IMR-90 (cell line): ENCODE data around the gene ZNF80. TPM values are rescaled to one million over a fixed set of nuclear protein-coding genes. Genes with fewer than 3 reads are reported as not detected.

Experiments used
- ATAC-seq: fragments of 200-7000 bp; cut with Tn5 transposase; 2 replicates; pipeline ENCODE4 v1.9.1; 2020; ENCODE audit warnings: low read depth, mild to moderate bottlenecking, moderate library complexity
- BruUV-seq: library from RNA; stranded (reverse); fragments of 400-500 nt; replicated peaks from 2 replicates; lab custom pipeline; 2021; lab: Mats Ljungman, UMichigan
- CTCF ChIA-PET: fragments of 300-600 bp; formaldehyde crosslinking; extraction: SDS; loops from one replicate; lab custom pipeline; 2021; ENCODE audit warnings: antibody characterized with exemption; lab: Yijun Ruan, JAX
- POLR2A ChIA-PET: fragments of 300-600 bp; sonication (Branson Sonifier 250); formaldehyde crosslinking; loops from one replicate; lab custom pipeline; 2022; ENCODE audit warnings: antibody characterized with exemption; ENCODE audit not compliant: unreplicated experiment; lab: Charles Lee
- DNase-seq: peaks from one replicate; pipeline ENCODE4 v3.0.0; 2013
- H2AFZ ChIP-seq: replicated peaks from 2 replicates; pipeline ENCODE3; 2013; ENCODE audit warnings: low read length, mild to moderate bottlenecking; ENCODE audit not compliant: poor library complexity
- H2AK5ac ChIP-seq: 2 replicates; pipeline ENCODE4 v1.6.1; 2013; ENCODE audit warnings: low read depth, low read length, inconsistent platforms
- H2AK9ac ChIP-seq: replicated peaks from 2 replicates; pipeline ENCODE3; 2013; ENCODE audit warnings: mild to moderate bottlenecking, low read depth, low read length, moderate library complexity; ENCODE audit not compliant: poor library complexity
- H2BK120ac ChIP-seq: 2 replicates; pipeline ENCODE4 v1.6.1; 2013; ENCODE audit warnings: low read depth, low read length, inconsistent platforms
- H2BK15ac ChIP-seq: 3 replicates; pipeline ENCODE4 v1.6.1; 2013; ENCODE audit warnings: low read depth, low read length, inconsistent platforms
- H2BK20ac ChIP-seq: 2 replicates; pipeline ENCODE4 v1.6.1; 2013; ENCODE audit warnings: low read depth, mild to moderate bottlenecking, inconsistent platforms, low read length, moderate library complexity
- H2BK5ac ChIP-seq: 2 replicates; pipeline ENCODE4 v1.6.1; 2013; ENCODE audit warnings: mild to moderate bottlenecking, low read depth, low read length, inconsistent platforms; ENCODE audit not compliant: poor library complexity, severe bottlenecking
- H3K14ac ChIP-seq: replicated peaks from 2 replicates; pipeline ENCODE4 v1.6.1; 2013; ENCODE audit warnings: low read depth, low read length, inconsistent platforms
- H3K18ac ChIP-seq: 2 replicates; pipeline ENCODE4 v1.6.1; 2013; ENCODE audit warnings: low read depth, low read length, control low read depth
- H3K23ac ChIP-seq: 2 replicates; pipeline ENCODE4 v1.6.1; 2013; ENCODE audit warnings: low read depth, low read length, inconsistent platforms
- H3K27ac ChIP-seq: 2 replicates; pipeline ENCODE4 v1.5.1; 2013; ENCODE audit warnings: mild to moderate bottlenecking, control low read depth, low read length; ENCODE audit not compliant: insufficient read depth
- H3K27me3 ChIP-seq: 2 replicates; pipeline ENCODE4 v1.6.1; 2013; ENCODE audit warnings: low read length; ENCODE audit not compliant: control insufficient read depth, insufficient read depth
- H3K36me3 ChIP-seq: 2 replicates; pipeline ENCODE4 v1.6.1; 2013; ENCODE audit warnings: low read length, mixed read lengths; ENCODE audit not compliant: control insufficient read depth, insufficient read depth
- H3K4ac ChIP-seq: 2 replicates; pipeline ENCODE4 v1.6.1; 2013; ENCODE audit warnings: low read depth, low read length, inconsistent platforms
- H3K4me1 ChIP-seq: 2 replicates; pipeline ENCODE4 v1.6.1; 2013; ENCODE audit warnings: low read length, mixed read lengths; ENCODE audit not compliant: control insufficient read depth, insufficient read depth
- H3K4me2 ChIP-seq: 2 replicates; pipeline ENCODE4 v1.6.1; 2013; ENCODE audit warnings: low read depth, mild to moderate bottlenecking, control low read depth, low read length, moderate library complexity
- H3K4me3 ChIP-seq: 2 replicates; pipeline ENCODE4 v1.5.1; 2013; ENCODE audit warnings: low read depth, mild to moderate bottlenecking, control low read depth, low read length, moderate library complexity; ENCODE audit not compliant: insufficient read depth
- H3K56ac ChIP-seq: 2 replicates; pipeline ENCODE4 v1.6.1; 2013; ENCODE audit warnings: low read length, inconsistent platforms; ENCODE audit not compliant: insufficient read depth; ENCODE audit errors: extremely low read depth
- H3K79me1 ChIP-seq, 2 experiments: 2 replicates each; pipeline ENCODE4 v1.6.1; 2013; ENCODE audit warnings: low read length in 2 of 2, inconsistent platforms in 1 of 2, low read depth in 1 of 2
- H3K9ac ChIP-seq: 2 replicates; pipeline ENCODE4 v1.6.1; 2013; ENCODE audit warnings: low read depth, low read length, control low read depth
- H3K9me1 ChIP-seq: 2 replicates; pipeline ENCODE4 v1.6.1; 2013; ENCODE audit warnings: low read length, inconsistent platforms; ENCODE audit not compliant: insufficient read depth
- H3K9me3 ChIP-seq: 2 replicates; pipeline ENCODE4 v1.6.1; 2013; ENCODE audit warnings: low read length; ENCODE audit not compliant: control insufficient read depth, insufficient read depth
- H4K20me1 ChIP-seq: 2 replicates; pipeline ENCODE4 v1.6.1; 2013; ENCODE audit warnings: low read length, inconsistent platforms; ENCODE audit not compliant: insufficient read depth
- H4K5ac ChIP-seq: 2 replicates; pipeline ENCODE4 v1.6.1; 2013; ENCODE audit warnings: mild to moderate bottlenecking, low read depth, low read length, control low read depth
- H4K8ac ChIP-seq, 2 experiments: 2 replicates each; pipeline ENCODE4 v1.6.1; 2013; ENCODE audit warnings: low read depth in 2 of 2, low read length in 2 of 2, control low read depth in 1 of 2, inconsistent platforms in 1 of 2
- H4K91ac ChIP-seq: 2 replicates; pipeline ENCODE4 v1.6.1; 2013; ENCODE audit warnings: low read depth, low read length, inconsistent platforms; ENCODE audit not compliant: insufficient read depth
- CEBPB ChIP-seq: IDR thresholded peaks from 2 replicates; pipeline ENCODE4 v1.6.1; 2012; ENCODE audit warnings: low read depth, low read length, improper control_type of control experiment
- CHD1 ChIP-seq: IDR thresholded peaks from 2 replicates; pipeline ENCODE4 v1.6.1; 2012; ENCODE audit warnings: low read depth, low read length, improper control_type of control experiment
- CTCF ChIP-seq: conservative IDR thresholded peaks from 2 replicates; pipeline ENCODE4 v1.5.1; 2012; ENCODE audit warnings: mild to moderate bottlenecking, low read depth, low read length, improper control_type of control experiment
- ELK1 ChIP-seq: fragments of 150-350 bp; IDR thresholded peaks from 2 replicates; pipeline ENCODE4 v1.6.1; 2016; ENCODE audit warnings: low read depth, mild to moderate bottlenecking, low read length, moderate library complexity, borderline replicate concordance
- RAD21 ChIP-seq: IDR thresholded peaks from 2 replicates; pipeline ENCODE4 v1.6.1; 2012; ENCODE audit warnings: low read length, improper control_type of control experiment
- SMC3 ChIP-seq: fragments of 150-350 bp; IDR thresholded peaks from 2 replicates; pipeline ENCODE4 v1.6.1; 2016; ENCODE audit warnings: low read depth, mild to moderate bottlenecking, antibody characterized with exemption, low read length, moderate library complexity
- dilution Hi-C: fragments of 300-500 bp; cut with HindIII; formaldehyde crosslinking; loops from one replicate; pipeline ENCODE4 v1.14.3; 2018; ENCODE audit warnings: low sequenced_read_pairs; ENCODE audit not compliant: unreplicated experiment
- in situ Hi-C: fragments of 300-500 bp; cut with MboI; formaldehyde crosslinking; loops from 3 replicates; pipeline ENCODE4 v1.14.3; 2019; ENCODE audit warnings: low sequenced_read_pairs, inconsistent platforms, mixed read lengths
- intact Hi-C: fragments of 100-400 bp; cut with micrococcal nuclease; formaldehyde crosslinking; loops from 2 replicates; pipeline ENCODE4 v1.10.0; 2022
- polyA plus RNA-seq, 3 experiments: library from polyadenylated mRNA; depleted of rRNA; stranded (reverse); fragments of >200 nt; gene quantifications; 2 replicates each; pipeline ENCODE4 v1.2.3, GENCODE V29; 2012; ENCODE audit warnings: low replicate concordance in 1 of 3
- total RNA-seq: library from RNA; depleted of rRNA; stranded (reverse); fragments of >200 nt; gene quantifications from 2 replicates; pipeline ENCODE4 v1.2.3, GENCODE V29; 2012

ZNF80 gene
- total and polyA plus RNA-seq, 2 of the 4 experiments (the other 2 are of a cell fraction) = not detected

GRCh38 chr3:114242947-114243346 lies 5.6 kb upstream of the ZNF80 start:
- H3K9me3 ChIP-seq = no peaks in the 10 kb centered on the region
- no peak overlapping the region for H3K4me3 ChIP-seq
- no peak overlapping the region for H2BK120ac ChIP-seq
- no peak overlapping the region for H3K27ac ChIP-seq
- H4K5ac ChIP-seq = no peak overlapping the region
- H3K14ac ChIP-seq = no peak overlapping the region
- H2AK9ac ChIP-seq = no peak overlapping the region
- ATAC-seq (no peak), DNase-seq (no peak)
- no peak overlapping the region for H3K23ac ChIP-seq
- H2AFZ ChIP-seq = no peak overlapping the region
- ChIA-PET CTCF (interaction anchor here (0.6 kb wide), 1 partner anchor 44 kb away, joined by 3 read pairs; no protein-coding TSS in a partner anchor), POLR2A (no interaction called here)
- no peak overlapping the region for H3K4me2 ChIP-seq
- no peaks in the 10 kb centered on the region for H3K9me1 ChIP-seq
- no peak overlapping the region for H3K9ac ChIP-seq
- TF ChIP-seq CEBPB (no peak), RAD21 (no peak), SMC3 (no peak), CTCF (no peak), ELK1 (no peak), CHD1 (no peak)
- H3K36me3 ChIP-seq = no peaks in the 10 kb centered on the region
- H2BK15ac ChIP-seq = no peak overlapping the region
- dilution Hi-C loops = no loop called here
- H3K18ac ChIP-seq = no peak overlapping the region
- H3K27me3 ChIP-seq = peaks cover 6% of the 10 kb centered on the region
- H4K8ac ChIP-seq = no peak overlapping the region
- H2BK5ac ChIP-seq = no peak overlapping the region
- H4K20me1 ChIP-seq = no peaks in the 10 kb centered on the region
- H4K91ac ChIP-seq = no peak overlapping the region
- no peaks in the 10 kb centered on the region for H3K4me1 ChIP-seq
- H3K4ac ChIP-seq = no peak overlapping the region
- no peak overlapping the region for H3K56ac ChIP-seq
- intact Hi-C loops = no loop called here
- in situ Hi-C loops = no loop called here
- no peak overlapping the region for H2AK5ac ChIP-seq
- no peaks in the 10 kb centered on the region for H3K79me1 ChIP-seq
- no peak overlapping the region for H2BK20ac ChIP-seq
- BruUV-seq = no TSS peak
